ENCODE measurements around the gene KATNA1. TPM values are rescaled to one million over a fixed set of nuclear protein-coding genes. Genes with fewer than 3 reads are reported as not detected.
"Not testable (repeated sequence)": the region's sequence is repeated elsewhere in the genome, so short reads cannot be mapped to it uniquely, and the experiment has no call there.

KATNA1 gene
- polyA plus RNA-seq (2013, experiment 1 of 2; ENCODE audit: insufficient read length): 24.1 TPM
- polyA plus RNA-seq (2013, experiment 2 of 2; ENCODE audit: insufficient read length): 18.5 TPM

DNA sequence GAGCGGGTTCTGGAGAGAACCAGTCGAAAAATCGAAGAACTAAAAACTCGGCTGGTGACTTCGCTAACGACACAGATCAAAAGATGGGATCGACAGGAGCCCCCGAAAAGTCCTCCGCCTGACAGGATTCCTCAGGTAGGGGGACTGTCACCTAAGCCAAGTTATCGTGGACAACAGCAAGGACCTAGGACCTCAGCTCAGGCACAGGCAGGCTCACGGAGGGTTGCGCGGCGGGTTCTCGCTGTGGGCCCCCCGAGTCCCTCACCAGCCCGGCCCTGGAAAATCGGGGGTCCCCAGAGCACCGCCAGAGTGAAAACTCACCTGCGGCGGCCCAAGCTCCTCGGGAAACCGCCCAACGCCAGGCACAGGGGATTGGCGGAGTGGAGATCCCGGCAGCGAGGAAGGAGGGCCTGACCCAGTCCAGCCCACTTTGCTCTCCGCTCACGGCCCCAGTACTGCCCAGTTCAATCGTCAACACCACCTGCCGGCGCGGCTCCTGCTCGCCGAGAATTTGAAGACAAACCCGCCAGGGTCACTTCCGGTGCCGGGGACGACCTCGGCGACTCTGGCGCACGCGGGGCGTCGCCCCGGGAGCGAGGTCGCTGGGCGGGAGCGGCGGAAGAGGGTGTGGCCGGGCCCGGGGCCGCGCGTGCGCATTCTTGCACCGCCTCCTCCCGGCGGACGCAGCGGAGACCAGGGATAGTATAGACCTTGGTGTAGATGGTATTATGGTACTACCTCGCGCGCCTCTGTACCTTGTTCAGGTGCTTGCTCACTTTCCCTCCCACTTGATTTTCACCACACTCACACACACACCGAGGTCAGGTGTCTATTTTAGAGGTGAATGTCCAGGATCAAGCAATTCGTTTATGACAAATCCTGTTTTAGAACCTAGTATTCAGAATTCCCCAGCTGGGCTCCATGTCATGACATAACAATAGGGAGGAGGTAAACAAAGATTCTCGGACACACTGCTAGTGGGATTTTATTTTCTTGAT lies at the start of gene KATNA1:
Gene KATNA1, minus strand, starts transcription at position 567 of the 998 bp plus-strand sequence. CDS start 10,167 bp downstream, outside the sequence.
- peak; percentile 78 for DNase-seq

DNA sequence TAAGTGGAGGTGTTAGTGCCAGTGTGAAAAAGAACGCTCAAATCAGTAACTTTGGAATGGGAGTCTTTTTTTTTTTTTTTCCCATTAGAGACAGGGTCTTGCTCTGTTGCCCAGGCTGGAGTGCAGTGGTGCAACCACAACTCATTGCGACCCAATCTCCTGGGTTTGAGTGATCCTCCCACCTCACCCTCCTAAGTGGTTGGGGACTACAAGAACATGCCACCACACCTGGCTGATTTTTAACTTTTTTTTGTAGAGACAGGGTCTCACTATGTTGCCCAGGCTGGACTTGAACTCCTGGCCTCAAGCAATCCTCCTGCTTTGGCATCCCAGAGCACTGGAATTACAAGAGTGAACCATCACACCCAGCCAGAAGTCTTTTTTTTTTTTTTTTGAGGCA lies 49.7 kb upstream of the KATNA1 start:
- no peak for DNase-seq

DNA sequence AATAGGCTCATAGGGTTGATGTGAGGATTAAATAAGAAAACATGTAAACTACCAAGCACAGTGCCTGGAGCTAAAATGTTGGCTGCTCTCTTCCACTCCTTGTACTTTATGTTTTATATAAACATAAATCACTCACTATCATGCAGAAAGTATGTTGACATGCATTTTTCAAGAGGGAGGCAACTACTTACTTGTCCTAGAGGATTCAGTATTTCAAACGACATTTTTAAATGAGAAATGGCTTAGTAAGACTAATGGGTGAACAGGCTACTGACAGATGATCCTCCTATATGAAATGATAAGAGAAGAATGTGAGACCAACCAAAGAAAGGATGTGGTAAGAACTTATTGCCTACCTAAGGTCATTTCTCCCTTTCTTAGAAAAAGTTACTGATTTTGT lies 48.4 kb upstream of the KATNA1 start:
- peak; percentile 87 for DNase-seq

DNA sequence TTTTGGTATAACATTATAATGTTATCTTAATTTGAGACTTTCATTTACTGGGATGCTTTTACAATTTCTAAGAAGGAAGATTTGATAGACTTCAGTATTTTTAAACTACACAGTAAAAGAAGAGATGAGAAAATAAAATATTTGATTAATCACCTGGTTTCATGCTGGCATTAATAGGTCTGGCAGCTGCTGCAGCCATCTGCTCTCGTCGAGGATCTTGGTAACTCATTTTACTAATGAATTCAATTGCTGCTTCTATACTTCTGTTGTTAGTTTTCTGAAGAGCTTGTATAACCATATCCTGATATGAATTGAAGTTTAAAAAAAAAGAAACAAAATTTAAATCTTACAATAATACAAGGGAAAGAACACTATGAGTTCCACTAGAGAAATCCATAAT lies 46.4 kb upstream of the KATNA1 start:
- DNase-seq: no peak

DNA sequence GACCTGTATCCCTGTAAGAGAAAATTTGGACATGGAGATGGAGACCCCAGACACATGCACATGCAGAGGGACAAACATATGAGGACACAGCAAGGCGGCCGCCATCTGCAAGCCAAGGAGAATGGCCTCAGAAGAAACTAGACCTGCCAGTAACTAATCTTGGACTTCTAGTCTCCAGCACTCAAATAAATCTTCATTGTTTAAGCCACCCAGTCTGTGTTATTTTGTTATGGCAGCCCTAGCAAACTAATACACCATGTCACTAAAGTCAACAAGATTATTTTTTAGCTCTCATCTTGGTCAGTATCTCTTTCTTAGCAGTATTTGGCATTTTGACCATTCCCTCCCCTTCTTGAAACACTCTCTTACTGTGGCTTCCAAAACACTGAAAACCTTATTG lies 42.7 kb upstream of the KATNA1 start:
- DNase-seq: no peak

DNA sequence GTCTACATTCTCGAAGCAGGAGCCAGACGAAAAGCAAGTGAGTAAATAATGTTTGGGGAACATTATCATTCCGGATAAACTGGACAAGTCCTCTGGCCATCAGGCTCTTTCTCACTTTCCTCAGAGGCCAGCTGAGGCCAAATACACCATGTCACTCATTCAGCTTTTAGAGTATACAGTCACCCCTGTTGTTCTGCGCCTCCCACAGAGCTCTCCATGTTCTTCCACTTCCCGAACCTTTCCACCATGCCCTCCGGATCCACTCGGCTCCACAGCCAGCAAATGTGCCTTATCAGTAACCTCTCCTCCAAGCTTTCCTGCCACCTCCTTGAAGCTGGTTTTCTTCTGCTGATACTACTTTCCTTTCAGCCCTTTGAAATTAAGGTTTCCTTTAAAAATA lies 37.7 kb upstream of the KATNA1 start:
- DNase-seq: no peak

DNA sequence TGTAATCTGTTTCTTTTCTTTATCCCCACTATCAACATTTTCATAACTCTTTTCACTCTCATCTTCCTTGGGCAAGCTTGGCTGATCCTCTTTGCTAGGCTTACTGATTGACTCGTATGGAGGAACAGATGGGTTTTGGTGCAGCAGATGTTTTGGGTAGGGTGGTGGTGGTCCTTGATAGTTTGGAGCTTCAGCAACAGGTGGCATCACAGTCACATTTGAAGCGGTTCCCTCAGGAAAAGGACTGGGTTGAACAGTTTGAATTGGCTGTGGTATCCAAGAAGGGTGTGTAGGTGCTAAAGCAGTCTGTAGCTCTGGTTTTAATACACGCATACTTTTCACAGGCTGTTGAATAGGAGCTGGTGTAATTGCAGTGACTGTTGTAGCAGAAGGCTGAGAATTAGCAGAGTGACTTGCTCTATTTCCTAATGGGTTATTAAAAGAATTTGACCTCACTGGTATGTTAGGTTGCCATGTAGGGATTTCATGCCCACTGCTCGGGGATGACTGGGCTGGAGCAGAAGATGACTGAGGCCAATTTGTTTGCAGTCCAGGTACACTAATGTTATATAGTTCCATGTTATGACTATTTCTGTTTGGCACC lies 34.8 kb upstream of the KATNA1 start:
- DNase-seq: no peak

DNA sequence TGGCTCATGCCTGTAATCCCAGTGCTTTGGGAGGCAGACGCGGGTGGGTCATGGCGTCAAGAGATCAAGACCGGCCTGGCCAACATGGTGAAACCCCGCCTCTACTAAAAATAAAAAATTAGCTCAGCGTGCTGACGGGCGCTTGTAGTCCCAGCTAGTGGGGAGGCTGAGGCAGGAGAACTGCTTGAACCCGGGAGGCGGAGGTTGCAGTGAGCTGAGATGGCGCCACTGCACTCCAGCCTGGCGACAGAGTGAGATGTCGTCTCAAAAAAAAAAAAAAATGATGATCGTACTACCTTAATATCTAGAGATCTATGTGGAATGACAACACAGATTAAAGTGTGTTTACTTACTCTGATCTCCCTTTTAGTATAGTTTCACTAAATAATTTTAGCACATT lies 33.3 kb upstream of the KATNA1 start:
- not testable (repeated sequence) for DNase-seq

DNA sequence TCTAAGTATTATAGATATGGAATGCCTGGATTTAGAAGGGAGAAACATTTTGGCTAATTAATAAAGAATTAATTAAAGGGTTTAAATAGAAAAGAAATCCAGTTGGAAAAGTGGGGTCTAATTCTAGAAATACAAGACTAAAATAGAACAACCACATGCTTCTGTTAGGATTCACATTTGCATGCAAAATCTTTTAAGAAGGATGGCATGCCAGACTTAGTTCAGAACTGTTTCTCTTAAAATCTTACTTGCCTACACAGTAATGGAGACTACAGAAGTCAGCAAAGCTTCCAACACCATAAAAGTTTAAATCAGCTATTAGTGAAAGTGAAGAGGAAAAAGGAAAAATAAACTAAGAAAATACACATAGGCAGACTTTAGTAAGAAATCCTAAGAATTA lies 32.7 kb upstream of the KATNA1 start:
- no peak for DNase-seq

DNA sequence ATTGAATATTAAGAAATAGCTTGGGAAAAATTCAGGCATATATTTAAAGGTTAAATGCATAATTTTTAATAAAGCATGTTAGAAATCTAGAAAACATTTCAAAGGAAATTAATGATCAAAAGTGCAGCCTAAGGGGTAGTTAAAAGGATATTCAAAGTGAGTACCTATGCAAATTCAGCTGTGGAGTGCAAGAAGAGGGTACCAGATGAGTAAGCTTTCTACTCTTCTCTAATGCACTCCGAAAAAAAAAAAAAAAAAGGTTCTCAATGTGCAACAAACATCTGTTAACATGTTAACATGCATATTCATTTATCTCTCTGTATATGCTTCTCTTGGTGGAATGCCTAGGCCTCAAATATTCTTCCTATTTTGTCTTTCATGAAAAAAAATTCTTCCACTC lies 32.0 kb upstream of the KATNA1 start:
- no peak for DNase-seq

DNA sequence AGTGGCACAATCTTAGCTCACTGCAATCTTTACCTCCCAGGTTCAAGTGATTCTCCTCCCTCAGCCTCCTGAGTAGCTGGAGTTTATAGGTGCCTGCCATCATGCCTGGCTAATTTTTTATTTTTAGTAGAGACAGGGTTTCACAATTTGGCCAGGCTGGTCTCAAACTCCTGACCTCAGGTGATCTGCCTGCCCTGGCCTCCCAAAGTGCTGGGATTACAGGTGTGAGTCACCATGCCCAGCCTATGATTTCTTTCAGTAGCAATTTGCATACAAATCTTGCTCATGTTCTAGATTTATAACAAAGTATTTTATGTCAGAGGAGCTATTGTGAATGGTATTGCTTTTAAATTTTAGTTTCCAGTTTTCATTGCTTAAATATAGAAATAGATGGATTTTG lies 23.8 kb upstream of the KATNA1 start:
- DNase-seq: not testable (repeated sequence)

DNA sequence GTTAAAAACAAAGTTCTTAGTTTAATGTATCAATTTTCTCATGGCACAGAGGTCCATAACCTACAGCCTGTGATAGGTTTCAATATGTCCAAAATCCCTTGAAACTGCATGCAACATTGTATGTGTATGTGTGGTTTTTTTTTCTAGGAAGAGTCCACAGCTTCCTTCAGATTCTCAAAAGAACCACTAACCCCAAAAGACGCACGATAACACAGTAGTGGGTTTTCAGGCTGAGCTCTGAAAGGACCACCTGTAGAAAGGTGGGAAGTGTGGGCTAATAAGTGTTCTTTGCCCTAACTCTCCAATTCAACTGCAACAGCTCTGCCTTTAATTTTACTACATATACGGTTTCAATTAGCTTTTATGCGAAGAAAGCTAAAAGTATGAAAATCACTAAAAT lies 11.5 kb upstream of the KATNA1 start:
- DNase-seq: no peak

DNA sequence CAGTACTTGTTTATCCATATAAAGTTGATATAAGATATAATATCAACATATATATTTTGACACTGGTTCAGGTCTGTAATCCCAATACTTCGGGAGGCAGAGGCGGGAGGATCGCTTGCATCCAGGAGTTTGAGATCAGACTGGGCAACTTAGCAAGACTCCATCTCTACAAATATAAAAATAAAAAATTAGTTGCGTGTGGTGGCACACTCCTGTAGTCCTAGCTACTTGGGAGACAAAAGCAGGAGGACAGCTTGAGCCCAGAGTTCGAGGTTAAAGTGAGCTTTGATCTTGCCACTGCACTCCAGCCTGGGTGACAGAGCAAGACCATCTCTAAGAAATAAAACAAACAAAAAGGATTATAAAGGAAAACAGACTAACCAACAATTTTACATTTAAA lies 8.9 kb upstream of the KATNA1 start:
- DNase-seq: no peak

DNA sequence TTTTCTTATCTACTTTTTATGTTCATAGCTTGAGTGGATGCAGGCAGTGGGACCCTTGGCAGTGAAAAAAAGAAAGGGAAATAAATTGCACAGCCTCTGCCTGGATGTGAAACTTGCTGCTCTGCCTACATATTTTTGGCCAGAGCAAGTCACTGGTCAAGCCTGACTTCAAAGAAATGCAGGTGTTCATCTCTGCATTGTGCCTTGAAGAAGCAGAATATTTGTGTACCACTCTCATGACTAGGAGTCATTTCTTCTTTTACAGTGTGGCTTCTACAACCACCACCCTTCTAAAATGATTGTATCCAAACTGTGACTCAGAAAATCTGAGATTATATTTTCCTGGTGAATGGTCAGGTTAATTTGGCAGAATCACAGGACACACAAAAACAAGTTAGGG lies 2.5 kb upstream of the KATNA1 start:
- DNase-seq: no peak

DNA sequence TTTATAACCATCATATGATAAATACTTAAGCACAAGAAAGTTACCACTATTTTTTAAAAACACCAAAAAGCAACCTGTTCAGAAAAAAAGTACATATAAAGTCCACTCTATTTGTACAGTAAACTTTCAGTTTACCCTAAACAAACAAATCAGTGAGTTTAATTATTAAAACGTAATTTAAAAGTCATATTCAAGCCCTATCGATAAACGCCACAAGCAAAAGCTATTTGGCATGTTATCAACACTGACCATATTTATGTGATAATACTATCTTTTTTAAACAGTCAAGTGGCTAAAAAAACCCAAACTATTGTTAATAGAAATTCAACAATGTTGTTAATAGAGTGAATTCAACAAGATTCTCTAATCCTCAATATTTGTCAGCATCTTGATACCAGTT lies 1.9 kb downstream of the KATNA1 start:
- DNase-seq: no peak

DNA sequence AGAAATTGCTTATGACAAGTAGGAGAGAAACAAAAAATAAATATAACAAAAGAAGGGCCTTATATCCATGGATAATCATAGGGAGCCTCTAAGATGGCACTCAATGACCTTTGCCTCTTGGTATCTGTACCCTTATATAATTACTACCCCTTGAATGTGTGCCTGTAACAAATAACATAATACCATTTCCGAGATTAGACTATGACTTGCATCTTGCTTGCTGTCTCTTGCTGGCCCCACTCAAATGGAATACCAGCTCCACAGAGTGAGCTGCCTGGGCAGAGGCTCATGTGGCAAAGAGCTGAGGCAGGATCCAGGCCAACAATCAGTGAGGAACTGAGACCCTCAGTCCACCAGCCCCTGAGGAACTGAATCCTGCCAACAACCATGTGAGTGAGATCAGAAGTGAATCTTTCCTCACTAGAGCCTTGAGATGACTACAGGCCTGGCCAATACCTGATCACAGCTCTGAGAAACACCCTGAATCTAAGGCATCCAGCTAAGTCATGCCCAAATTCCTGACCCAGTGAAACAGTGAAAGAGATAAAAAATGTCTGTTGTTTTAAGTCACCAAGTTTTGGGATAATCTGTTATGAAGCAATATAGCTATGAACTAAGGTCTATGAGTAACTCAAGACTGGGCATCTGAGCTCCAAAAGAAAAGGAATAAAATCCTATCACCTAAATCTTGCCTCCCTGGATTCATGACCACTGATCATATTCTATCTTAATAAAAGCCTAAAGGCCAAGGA lies 5.5 kb downstream of the KATNA1 start:
- DNase-seq: peak; percentile 24

DNA sequence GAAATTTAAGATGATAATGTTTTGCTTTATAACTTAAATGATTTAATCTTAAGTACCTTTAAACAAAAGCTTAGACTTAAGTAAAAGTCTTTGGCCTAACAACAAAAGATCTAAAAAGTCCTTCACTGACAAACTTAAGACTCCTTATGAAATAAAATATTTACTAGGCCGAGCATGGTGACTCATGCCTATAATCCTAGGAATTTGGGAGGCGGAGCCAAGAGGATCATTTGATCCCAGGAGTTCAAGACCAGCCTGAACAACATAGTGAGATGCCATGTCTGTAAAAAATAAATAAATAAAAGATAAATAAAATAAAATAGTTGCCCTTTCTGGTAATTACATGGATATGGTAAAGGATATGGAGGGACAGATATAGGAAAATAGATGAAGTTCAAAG lies 12.4 kb downstream of the KATNA1 start:
- DNase-seq: peak; percentile 64

DNA sequence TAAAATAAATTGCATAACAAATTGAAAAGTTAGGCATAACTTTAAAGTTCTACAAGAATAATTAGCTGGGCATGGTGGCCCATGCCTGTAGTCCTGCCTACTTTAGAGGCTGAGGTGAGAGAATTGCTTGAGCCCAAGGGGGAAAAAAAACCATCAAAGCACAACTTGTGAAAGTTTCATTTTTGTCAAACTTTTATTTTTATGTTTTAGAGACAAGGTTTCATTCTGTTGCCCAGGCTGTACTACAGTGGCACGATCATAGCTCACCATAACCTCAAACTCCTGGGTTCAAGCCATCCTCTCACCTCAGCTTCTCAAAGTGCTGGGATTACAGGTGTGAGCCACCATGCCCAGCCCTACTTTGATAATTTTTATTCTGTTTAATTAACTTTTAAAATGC lies 14.2 kb downstream of the KATNA1 start:
- no peak for DNase-seq

DNA sequence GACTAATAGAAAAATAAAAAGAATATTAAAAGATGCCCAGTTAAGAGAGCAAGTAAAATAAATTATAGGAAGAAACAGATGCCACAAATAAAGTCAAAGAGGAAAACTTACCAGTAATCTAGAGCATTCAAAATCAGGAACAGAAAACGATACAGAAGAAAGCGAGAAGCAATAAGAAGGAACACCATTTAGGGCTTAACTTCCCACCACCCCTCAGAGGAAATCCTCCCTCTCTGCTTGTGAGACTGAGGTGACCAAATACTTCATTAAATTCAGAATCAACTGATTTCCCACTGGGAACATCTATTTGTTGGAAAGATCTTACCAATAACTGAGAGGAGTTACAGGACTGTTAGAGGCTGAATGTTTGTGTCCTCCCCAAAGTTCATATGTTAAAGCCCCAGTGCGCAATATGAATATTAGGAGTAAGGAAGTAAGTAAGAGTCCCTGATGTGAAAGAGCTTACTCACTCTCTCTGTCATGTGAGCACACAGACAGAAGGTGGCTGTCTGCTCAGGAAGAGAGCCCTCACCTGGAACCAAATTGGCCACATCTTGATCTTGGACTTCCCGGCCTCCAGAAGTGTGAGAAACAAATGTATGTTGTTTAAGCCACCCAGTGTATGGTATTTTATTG lies 19.5 kb downstream of the KATNA1 start:
- DNase-seq: no peak

DNA sequence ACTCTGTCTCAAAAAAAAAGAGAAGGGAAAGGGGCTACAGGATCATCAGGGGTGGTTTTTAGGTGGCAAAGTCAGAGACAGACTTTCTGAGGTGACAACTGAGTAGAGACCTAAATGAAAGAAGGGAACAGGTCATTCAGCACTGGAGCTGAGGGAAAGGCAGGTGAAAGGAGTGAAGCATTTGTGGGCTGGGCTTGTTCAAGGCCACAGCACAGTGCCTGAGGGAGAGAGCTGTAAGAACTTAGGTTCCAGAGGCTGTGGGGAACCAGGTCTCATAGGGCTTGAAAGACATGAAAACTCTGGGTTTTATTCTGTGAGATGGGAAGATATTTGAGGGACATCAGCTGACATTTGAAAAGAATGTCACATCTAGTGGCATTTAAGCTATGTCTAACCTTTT lies 20.8 kb downstream of the KATNA1 start:
- DNase-seq: no peak

DNA sequence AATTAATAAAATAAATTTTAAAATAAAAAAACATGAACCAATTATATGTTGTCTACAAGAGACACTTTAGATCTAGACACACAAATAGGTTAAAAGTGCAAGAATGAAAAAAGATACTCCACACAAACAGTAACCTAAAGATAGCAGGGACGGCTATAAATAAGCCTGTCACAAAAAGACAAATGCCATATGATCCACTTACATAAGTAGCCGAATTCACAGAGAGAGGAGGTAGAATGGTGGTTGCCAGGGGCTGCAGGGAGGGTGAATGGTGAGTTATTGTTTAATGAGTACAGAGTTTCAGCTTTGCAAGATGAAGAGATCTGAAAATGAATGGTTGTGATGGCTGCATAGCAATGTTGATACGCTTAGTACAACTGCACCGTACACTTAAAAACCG lies 32.7 kb downstream of the KATNA1 start:
- no peak for DNase-seq

DNA sequence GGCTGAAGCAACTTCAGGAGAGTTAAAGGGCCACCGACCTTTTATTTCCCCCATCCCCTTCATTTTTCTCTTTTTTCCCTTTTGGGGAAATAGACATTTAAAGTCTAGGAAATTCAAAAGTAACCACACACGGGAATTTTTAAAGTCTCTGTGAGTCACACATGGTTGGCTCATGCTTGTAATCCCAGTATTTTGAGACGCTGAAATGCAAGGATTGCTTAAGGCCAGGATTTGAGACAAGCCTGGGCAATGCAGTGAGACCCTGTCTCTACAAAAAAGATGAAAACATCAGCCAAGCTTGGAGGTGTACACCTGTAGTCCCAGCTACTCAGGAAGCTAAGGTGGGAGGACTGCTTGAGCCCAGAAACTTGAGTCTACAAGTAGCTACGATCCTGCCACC lies 34.2 kb downstream of the KATNA1 start:
- DNase-seq: peak; percentile 11
